A673 (cell line): ENCODE results near the gene UBIAD1. TPM values are rescaled to one million over a fixed set of nuclear protein-coding genes. Genes with fewer than 3 reads are reported as not detected.
A peak's percentile ranks its signal among the peaks of the same experiment; 100 is the strongest.

Experiments
- Bru-seq: library from RNA; stranded (reverse); fragments of 400-500 nt; gene quantifications from one replicate; lab custom pipeline; 2021; lab: Mats Ljungman, UMichigan
- BruChase-seq, 2 experiments: library from RNA; stranded (reverse); fragments of 400-500 nt; gene quantifications; one replicate each; lab custom pipeline; 2021; lab: Mats Ljungman, UMichigan
- BruUV-seq: library from RNA; stranded (reverse); fragments of 400-500 nt; replicated peaks from 2 replicates; lab custom pipeline; 2021; lab: Mats Ljungman, UMichigan
- CTCF ChIA-PET: fragments of 300-600 bp; sonication (Branson Sonifier 250); formaldehyde crosslinking; loops from one replicate; lab custom pipeline; 2022; ENCODE audit warnings: antibody characterized with exemption; lab: Charles Lee
- POLR2A ChIA-PET: fragments of 300-600 bp; sonication (Branson Sonifier 250); formaldehyde crosslinking; loops from one replicate; lab custom pipeline; 2022; ENCODE audit warnings: antibody characterized with exemption; ENCODE audit not compliant: low non-redundant PET; lab: Charles Lee
- DNase-seq: peaks from one replicate; pipeline ENCODE4 v3.0.0-alpha.2; 2015; ENCODE audit warnings: low spot score
- H3K27ac ChIP-seq: fragments of 200-600 bp; sonication (generic); 2 replicates; pipeline ENCODE4 v1.5.1; 2016; ENCODE audit warnings: mixed run types, low read depth, mild to moderate bottlenecking, mixed read lengths, antibody characterized with exemption, low read length; ENCODE audit not compliant: poor library complexity, severe bottlenecking
- H3K27me3 ChIP-seq: fragments of 200-600 bp; sonication (generic); replicated peaks from 2 replicates; pipeline ENCODE4 v1.6.1; 2017; ENCODE audit warnings: mixed run types, low read depth, mild to moderate bottlenecking, mixed read lengths, antibody characterized with exemption, low read length; ENCODE audit not compliant: insufficient read depth, poor library complexity
- H3K36me3 ChIP-seq: fragments of 200-600 bp; sonication (generic); 2 replicates; pipeline ENCODE4 v1.6.1; 2016; ENCODE audit warnings: mixed run types, mild to moderate bottlenecking, mixed read lengths, antibody characterized with exemption, low read length; ENCODE audit not compliant: insufficient read depth, poor library complexity, severe bottlenecking
- H3K4me1 ChIP-seq: fragments of 200-600 bp; sonication (generic); 2 replicates; pipeline ENCODE4 v1.6.1; 2017; ENCODE audit warnings: mixed run types, mild to moderate bottlenecking, mixed read lengths, antibody characterized with exemption, low read length; ENCODE audit not compliant: insufficient read depth, poor library complexity, severe bottlenecking
- H3K4me3 ChIP-seq: fragments of 200-600 bp; sonication (generic); 2 replicates; pipeline ENCODE4 v1.5.1; 2016; ENCODE audit warnings: low read depth, mixed run types, mild to moderate bottlenecking, mixed read lengths, low read length; ENCODE audit not compliant: poor library complexity, severe bottlenecking
- H3K9me3 ChIP-seq: fragments of 200-600 bp; sonication (generic); 2 replicates; pipeline ENCODE4 v1.6.1; 2016; ENCODE audit warnings: mixed run types, low read depth, mild to moderate bottlenecking, mixed read lengths, antibody characterized with exemption, low read length; ENCODE audit not compliant: poor library complexity, severe bottlenecking
- CTCF ChIP-seq: fragments of 300-800, 200-600 bp; sonication (generic); conservative IDR thresholded peaks from 2 replicates; pipeline ENCODE4 v1.5.1; 2017; ENCODE audit warnings: low read depth, mild to moderate bottlenecking, antibody characterized with exemption, low read length, moderate library complexity, mixed read lengths
- EZH2 ChIP-seq: fragments of 200-600 bp; sonication (generic); IDR thresholded peaks from 2 replicates; pipeline ENCODE4 v1.6.1; 2017; ENCODE audit warnings: borderline replicate concordance, low read depth, mild to moderate bottlenecking, mixed read lengths, antibody characterized with exemption, low read length; ENCODE audit not compliant: poor library complexity, severe bottlenecking
- intact Hi-C: fragments of 100-400 bp; cut with micrococcal nuclease; formaldehyde crosslinking; loops from one replicate; pipeline ENCODE4 v1.10.0; 2022; ENCODE audit not compliant: unreplicated experiment
- long read RNA-seq: library from polyadenylated mRNA; stranded (forward); transcript quantifications from one replicate; pipeline ENCODE4 v2.0.0, GENCODE V29; 2022
- total RNA-seq: library from RNA; stranded (reverse); gene quantifications from 2 replicates; pipeline ENCODE4 v1.2.3, GENCODE V29; 2021

UBIAD1 gene
- 19.6 and 20.5 TPM in 2 replicates for total RNA-seq
- percentile 72 among the genes with signal in this experiment for Bru-seq, nascent RNA
- BruChase-seq, experiment 1, labeled RNA remaining after a 2-hour chase: percentile 76 among the genes with signal in this experiment
- percentile 76 among the genes with signal in this experiment for BruChase-seq, experiment 2, labeled RNA remaining after a 6-hour chase
- long read RNA-seq, transcript UBIAD1-202 (2 exons, 3,646 nt): major isoform, 56 of 61 reads
- long read RNA-seq, partial matches to known transcripts: 0 of 61 reads
- long read RNA-seq, other reads (novel, unspliced or antisense): 5 of 61 reads

GRCh38 chr1:11272832-11273594, at the start of gene UBIAD1:
Gene UBIAD1 (plus strand): TSS chr1:11273198. CDS start chr1:11273532, 334 bp downstream.
- Histone ChIP-seq H3K27ac (peak within 1 kb of the TSS; percentile 95), H3K4me3 (peak within 1 kb of the TSS; percentile 95), H3K4me1 (no peaks in the 10 kb centered on the region), H3K27me3 (no peaks in the 10 kb centered on the region), H3K9me3 (no peaks in the 10 kb centered on the region), H3K36me3 (no peaks in the 10 kb centered on the region)
- intact Hi-C loops: no loop called here
- BruUV-seq: no TSS peak
- CTCF ChIA-PET: no interaction called here
- POLR2A ChIA-PET: interaction anchor here (0.7 kb wide), 1 partner anchor 176 kb away, joined by 4 read pairs; no protein-coding TSS in a partner anchor
- DNase-seq: peak; percentile 91
- no peak for TF ChIP-seq EZH2
- no peak for TF ChIP-seq CTCF

- intact Hi-C loops: no loop called here
- no peak for DNase-seq
- ChIA-PET POLR2A (no interaction called here), CTCF (no interaction called here)
- Histone ChIP-seq H3K4me3 (no peak overlapping the region), H3K27me3 (no peaks in the 10 kb centered on the region), H3K9me3 (no peaks in the 10 kb centered on the region), H3K4me1 (no peaks in the 10 kb centered on the region), H3K36me3 (peaks cover 61% of the 10 kb centered on the region), H3K27ac (no peak overlapping the region)
- TF ChIP-seq CTCF: no peak
- no TSS peak for BruUV-seq
Observed at GRCh38 chr1:11227106-11228077, 45.6 kb upstream of the UBIAD1 start.

- no peak overlapping the region for H3K27ac ChIP-seq
- no TSS peak for BruUV-seq
- H3K27me3 ChIP-seq: no peaks in the 10 kb centered on the region
- no peaks in the 10 kb centered on the region for H3K4me1 ChIP-seq
- intact Hi-C loops: no loop called here
- H3K36me3 ChIP-seq: peaks cover 68% of the 10 kb centered on the region
- ChIA-PET POLR2A (no interaction called here), CTCF (no interaction called here)
- no peak for TF ChIP-seq CTCF
- TF ChIP-seq EZH2: no peak
- H3K4me3 ChIP-seq: no peak overlapping the region
- no peaks in the 10 kb centered on the region for H3K9me3 ChIP-seq
- DNase-seq: no peak
Observed at GRCh38 chr1:11229203-11229602, 43.8 kb upstream of the UBIAD1 start.
